HepG2 (cell line): ENCODE data around the gene RAB42. TPM values are rescaled to one million over a fixed set of nuclear protein-coding genes. Genes with fewer than 3 reads are reported as not detected.
A peak's percentile ranks its signal among the peaks of the same experiment; 100 is the strongest.

ENCODE experiments used
- ATF4 ChIP-seq, 2 experiments: fragments of 450-650 bp in 1 of 2; sonication (generic) in 1 of 2; formaldehyde crosslinking; IDR thresholded peaks; 2 replicates each; pipeline versions ENCODE4 v1.5.0 to v1.8.0; 2020 to 2022; ENCODE audit warnings: mild to moderate bottlenecking in 1 of 2, missing genetic modification reagents in 1 of 2
- BRD4 ChIP-seq: sonication (generic); formaldehyde crosslinking; IDR thresholded peaks from 2 replicates; pipeline ENCODE4 v1.4.0; 2020; ENCODE audit warnings: missing genetic modification reagents
- CBX2 ChIP-seq, 2 experiments: fragments of 200-600 bp in 1 of 2; sonication (generic); formaldehyde crosslinking in 1 of 2; IDR thresholded peaks; 2 replicates each; pipeline versions ENCODE4 v1.7.0 to v1.8.1; 2018 to 2022; ENCODE audit warnings: low read depth in 2 of 2, low read length in 1 of 2, mild to moderate bottlenecking in 1 of 2, missing genetic modification reagents in 1 of 2
- FOXC1 ChIP-seq: sonication (generic); formaldehyde crosslinking; IDR thresholded peaks from 2 replicates; pipeline ENCODE4 v1.8.0; 2022; ENCODE audit warnings: mild to moderate bottlenecking, missing genetic modification reagents, borderline replicate concordance
- ISX ChIP-seq: sonication (generic); formaldehyde crosslinking; conservative IDR thresholded peaks from 2 replicates; pipeline ENCODE4 v1.5.0; 2020; ENCODE audit warnings: missing genetic modification reagents
- KMT2B ChIP-seq: IDR thresholded peaks from 2 replicates; pipeline ENCODE4 v1.6.1; 2016; ENCODE audit warnings: missing genetic modification reagents, missing compliant biosample characterization
- MLX ChIP-seq: IDR thresholded peaks from 2 replicates; pipeline ENCODE4 v1.6.1; 2016
- NR0B2 ChIP-seq: sonication (generic); formaldehyde crosslinking; IDR thresholded peaks from 2 replicates; pipeline ENCODE4 v1.4.0; 2020; ENCODE audit warnings: mild to moderate bottlenecking, missing genetic modification reagents
- RBM39 ChIP-seq: fragments of 200-400 bp; formaldehyde crosslinking; IDR thresholded peaks from one replicate; pipeline ENCODE4 v1.6.1; 2018; ENCODE audit warnings: antibody characterized with exemption, mild to moderate bottlenecking, low read depth, low read length; ENCODE audit not compliant: poor library complexity, severe bottlenecking
- TFAP4 ChIP-seq: sonication (generic); IDR thresholded peaks from 2 replicates; pipeline ENCODE4 v1.6.1; 2016; ENCODE audit warnings: low read depth, borderline replicate concordance
- ZBTB26 ChIP-seq: IDR thresholded peaks from 2 replicates; pipeline ENCODE4 v1.6.1; 2016; ENCODE audit warnings: missing compliant biosample characterization, missing genetic modification reagents, borderline replicate concordance
- ZNF33A ChIP-seq: sonication (generic); formaldehyde crosslinking; IDR thresholded peaks from 2 replicates; pipeline ENCODE4 v1.5.1; 2020; ENCODE audit warnings: missing genetic modification reagents, mild to moderate bottlenecking, moderate library complexity, borderline replicate concordance
- ZNF672 ChIP-seq: sonication (generic); formaldehyde crosslinking; IDR thresholded peaks from 2 replicates; pipeline ENCODE4 v1.8.1; 2022; ENCODE audit warnings: missing genetic modification reagents
- ZNF780A ChIP-seq: sonication (generic); formaldehyde crosslinking; IDR thresholded peaks from 2 replicates; pipeline ENCODE4 v1.8.0; 2022; ENCODE audit warnings: mild to moderate bottlenecking, missing genetic modification reagents, moderate library complexity
- polyA plus RNA-seq, 8 experiments: library from polyadenylated mRNA; depleted of rRNA in 3 of 8; stranded (reverse) in 7 of 8; unstranded in 1 of 8; fragments of >200 nt; fragmentation: Illumina TruSeq in 4 of 8; extraction: Trizol in 4 of 8; gene quantifications; 2 replicates each; pipeline versions ENCODE4 v1.2.1 to v1.2.3, GENCODE V29; 2011 to 2016; ENCODE audit warnings: low read depth in 4 of 8, missing spikeins in 1 of 8, mixed read lengths in 1 of 8; ENCODE audit not compliant: insufficient read depth in 1 of 8
- total RNA-seq, 5 experiments: library from RNA; depleted of rRNA; stranded (reverse); fragments of >200 nt; fragmentation: Illumina TruSeq; extraction: Trizol; gene quantifications; 2 replicates each; pipeline ENCODE4 v1.2.3, GENCODE V29; 2016; ENCODE audit warnings: low read depth in 1 of 5
- TF ChIP-seq, protein P1 (sequence below): sonication (generic); formaldehyde crosslinking; IDR thresholded peaks from 2 replicates; pipeline ENCODE4 v1.4.0; 2020; ENCODE audit warnings: missing genetic modification reagents, borderline replicate concordance
- TF ChIP-seq, protein P2 (sequence below): IDR thresholded peaks from 2 replicates; pipeline ENCODE4 v1.6.1; 2016; ENCODE audit warnings: low read depth
- TF ChIP-seq, protein P3 (sequence below): sonication (generic); formaldehyde crosslinking; IDR thresholded peaks from 2 replicates; pipeline ENCODE4 v1.4.0; 2020; ENCODE audit warnings: mild to moderate bottlenecking, missing genetic modification reagents

Gene RAB42
- total and polyA plus RNA-seq, 2 of the 13 experiments (the other 11 are each of a cell fraction or from before 2014, with no cell fraction given): 10.4 to 166 TPM

DNA sequence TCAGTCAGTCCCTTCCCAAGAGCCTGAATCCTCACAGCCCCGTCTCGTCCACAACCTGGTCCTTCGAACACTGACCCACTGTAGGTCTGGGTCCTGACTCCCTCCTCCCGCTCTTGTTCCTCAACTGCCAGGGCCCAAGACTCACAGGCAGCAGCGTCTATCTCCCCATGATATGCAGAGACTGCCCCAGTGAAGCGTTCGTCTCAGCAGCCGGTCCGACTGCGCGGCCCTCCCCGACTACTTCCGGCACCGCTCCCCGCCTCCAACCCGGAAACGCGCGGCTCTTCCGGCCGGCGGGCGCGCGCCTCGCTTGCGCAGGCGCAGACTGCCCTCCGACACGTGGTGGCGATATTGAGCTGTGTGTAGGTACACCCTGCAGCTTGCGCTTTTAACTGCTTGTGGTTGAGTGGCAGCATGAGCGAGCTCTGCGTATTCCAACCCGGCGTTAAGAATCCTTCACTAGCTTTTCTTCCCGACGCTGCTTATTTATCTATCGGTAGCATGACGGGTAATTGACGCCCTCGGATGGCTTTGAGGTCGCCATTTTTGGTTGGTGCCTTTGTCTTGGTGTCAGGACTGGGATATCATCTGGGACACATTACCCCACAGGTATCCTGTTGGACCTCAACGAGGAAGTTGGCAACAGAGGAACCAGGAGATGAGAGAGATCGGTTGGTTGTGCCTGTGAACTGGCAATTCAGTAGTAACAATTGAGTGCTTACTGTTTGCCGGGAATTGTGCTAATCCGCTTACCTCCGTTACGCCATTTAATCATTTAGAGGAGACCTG, 51.0 kb downstream of the RAB42 start, which contains the start of gene TAF12 (continued):
- TF ChIP-seq ZNF780A (CRISPR knock-in tag): peak; percentile 49; the same call in 1 of the 2 replicates
- no peak for TF ChIP-seq ZNF33A (CRISPR knock-in tag)
- TF ChIP-seq, protein P1, sequence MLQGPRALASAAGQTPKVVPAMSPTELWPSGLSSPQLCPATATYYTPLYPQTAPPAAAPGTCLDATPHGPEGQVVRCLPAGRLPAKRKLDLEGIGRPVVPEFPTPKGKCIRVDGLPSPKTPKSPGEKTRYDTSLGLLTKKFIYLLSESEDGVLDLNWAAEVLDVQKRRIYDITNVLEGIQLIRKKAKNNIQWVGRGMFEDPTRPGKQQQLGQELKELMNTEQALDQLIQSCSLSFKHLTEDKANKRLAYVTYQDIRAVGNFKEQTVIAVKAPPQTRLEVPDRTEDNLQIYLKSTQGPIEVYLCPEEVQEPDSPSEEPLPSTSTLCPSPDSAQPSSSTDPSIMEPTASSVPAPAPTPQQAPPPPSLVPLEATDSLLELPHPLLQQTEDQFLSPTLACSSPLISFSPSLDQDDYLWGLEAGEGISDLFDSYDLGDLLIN: no peak
- peak; percentile 94 for TF ChIP-seq KMT2B (CRISPR knock-in tag)
- TF ChIP-seq MLX (CRISPR knock-in tag): no peak
- no peak for TF ChIP-seq CBX2 (IDR thresholded peaks at IDR 0.05; ENCODE audit: low read depth, low read length)
- no peak for TF ChIP-seq CBX2 (CRISPR knock-in tag; IDR thresholded peaks at IDR 0.05; ENCODE audit: low read depth)
- no peak for TF ChIP-seq ISX (CRISPR knock-in tag)
- TF ChIP-seq TFAP4: peak; percentile 19; the same call in 1 of the 2 replicates
- no peak for TF ChIP-seq ZNF672 (CRISPR knock-in tag)
- TF ChIP-seq FOXC1 (CRISPR knock-in tag): peak; percentile 84
- TF ChIP-seq, protein P2, sequence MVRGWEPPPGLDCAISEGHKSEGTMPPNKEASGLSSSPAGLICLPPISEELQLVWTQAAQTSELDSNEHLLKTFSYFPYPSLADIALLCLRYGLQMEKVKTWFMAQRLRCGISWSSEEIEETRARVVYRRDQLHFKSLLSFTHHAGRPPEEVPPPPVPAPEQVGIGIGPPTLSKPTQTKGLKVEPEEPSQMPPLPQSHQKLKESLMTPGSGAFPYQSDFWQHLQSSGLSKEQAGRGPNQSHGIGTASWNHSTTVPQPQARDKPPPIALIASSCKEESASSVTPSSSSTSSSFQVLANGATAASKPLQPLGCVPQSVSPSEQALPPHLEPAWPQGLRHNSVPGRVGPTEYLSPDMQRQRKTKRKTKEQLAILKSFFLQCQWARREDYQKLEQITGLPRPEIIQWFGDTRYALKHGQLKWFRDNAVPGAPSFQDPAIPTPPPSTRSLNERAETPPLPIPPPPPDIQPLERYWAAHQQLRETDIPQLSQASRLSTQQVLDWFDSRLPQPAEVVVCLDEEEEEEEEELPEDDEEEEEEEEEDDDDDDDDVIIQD (CRISPR knock-in tag): 0 out of 2 replicates have a peak, but pooled peaks have one; percentile 25
- TF ChIP-seq, protein P3, sequence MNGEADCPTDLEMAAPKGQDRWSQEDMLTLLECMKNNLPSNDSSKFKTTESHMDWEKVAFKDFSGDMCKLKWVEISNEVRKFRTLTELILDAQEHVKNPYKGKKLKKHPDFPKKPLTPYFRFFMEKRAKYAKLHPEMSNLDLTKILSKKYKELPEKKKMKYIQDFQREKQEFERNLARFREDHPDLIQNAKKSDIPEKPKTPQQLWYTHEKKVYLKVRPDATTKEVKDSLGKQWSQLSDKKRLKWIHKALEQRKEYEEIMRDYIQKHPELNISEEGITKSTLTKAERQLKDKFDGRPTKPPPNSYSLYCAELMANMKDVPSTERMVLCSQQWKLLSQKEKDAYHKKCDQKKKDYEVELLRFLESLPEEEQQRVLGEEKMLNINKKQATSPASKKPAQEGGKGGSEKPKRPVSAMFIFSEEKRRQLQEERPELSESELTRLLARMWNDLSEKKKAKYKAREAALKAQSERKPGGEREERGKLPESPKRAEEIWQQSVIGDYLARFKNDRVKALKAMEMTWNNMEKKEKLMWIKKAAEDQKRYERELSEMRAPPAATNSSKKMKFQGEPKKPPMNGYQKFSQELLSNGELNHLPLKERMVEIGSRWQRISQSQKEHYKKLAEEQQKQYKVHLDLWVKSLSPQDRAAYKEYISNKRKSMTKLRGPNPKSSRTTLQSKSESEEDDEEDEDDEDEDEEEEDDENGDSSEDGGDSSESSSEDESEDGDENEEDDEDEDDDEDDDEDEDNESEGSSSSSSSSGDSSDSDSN (CRISPR knock-in tag): peak; percentile 86
- peak; percentile 64; the same call in 1 of the 2 replicates for TF ChIP-seq ZBTB26 (CRISPR knock-in tag)
- peak; percentile 64; the same call in 1 of the 2 replicates for TF ChIP-seq NR0B2 (CRISPR knock-in tag)
- TF ChIP-seq ATF4 (CRISPR knock-in tag; IDR thresholded peaks at IDR 0.05): peak in 1 of 2 experiments; percentile 61; a peak in 1 of 4 replicates
- peak; percentile 68; the same call in 1 of the 2 replicates for TF ChIP-seq BRD4 (CRISPR knock-in tag)
- peak; percentile 67 for TF ChIP-seq RBM39
